ENCODE results near the gene LHX6. TPM values are rescaled to one million over a fixed set of nuclear protein-coding genes. Genes with fewer than 3 reads are reported as not detected.

Gene LHX6
- total and polyA plus RNA-seq, 9 of the 15 experiments (the other 6 are each of a cell fraction or from before 2014, with no cell fraction given): 2.8 to 16.3 (median 7.9) TPM

DNA sequence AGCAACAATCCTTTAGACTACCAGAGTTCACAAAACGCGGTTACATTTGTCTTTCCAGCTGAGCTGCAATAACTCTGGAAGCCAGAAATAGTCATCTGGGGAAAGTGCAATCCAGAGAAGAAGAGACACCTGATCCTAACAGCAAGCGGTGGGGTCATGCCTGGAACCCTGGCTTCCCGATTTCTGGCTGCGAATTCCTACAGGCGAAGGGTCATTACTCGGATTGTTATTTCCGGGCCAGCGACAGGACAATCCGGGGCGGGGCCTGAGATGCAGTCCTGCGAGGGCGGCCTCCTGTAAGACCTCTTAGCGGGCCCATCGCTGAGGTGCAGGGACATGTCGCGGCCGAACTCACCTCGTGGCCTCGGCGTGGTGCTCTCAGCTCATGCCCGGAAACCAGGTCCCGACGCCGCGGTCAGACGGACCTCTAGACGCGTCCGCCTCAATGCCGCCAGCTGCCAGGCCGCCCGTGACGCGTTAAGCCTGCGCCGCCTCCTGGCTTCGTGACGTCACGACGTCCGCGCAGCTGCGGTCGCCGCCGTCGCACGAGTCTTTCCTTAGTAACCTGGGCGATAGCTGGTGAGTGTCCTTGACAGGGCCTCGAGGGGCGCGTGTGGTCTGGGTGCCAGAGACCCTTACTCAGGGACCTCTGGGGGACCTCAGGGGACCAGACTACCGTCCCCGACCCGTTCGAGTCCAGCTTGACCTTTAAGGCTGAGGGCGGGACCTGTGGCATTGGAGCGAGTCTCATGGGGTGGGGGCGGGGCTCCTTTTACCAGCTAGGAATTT, 35.8 kb upstream of the LHX6 start, which contains the start of the genes MRRF and RBM18 (continued):
- TF ChIP-seq, protein P1, sequence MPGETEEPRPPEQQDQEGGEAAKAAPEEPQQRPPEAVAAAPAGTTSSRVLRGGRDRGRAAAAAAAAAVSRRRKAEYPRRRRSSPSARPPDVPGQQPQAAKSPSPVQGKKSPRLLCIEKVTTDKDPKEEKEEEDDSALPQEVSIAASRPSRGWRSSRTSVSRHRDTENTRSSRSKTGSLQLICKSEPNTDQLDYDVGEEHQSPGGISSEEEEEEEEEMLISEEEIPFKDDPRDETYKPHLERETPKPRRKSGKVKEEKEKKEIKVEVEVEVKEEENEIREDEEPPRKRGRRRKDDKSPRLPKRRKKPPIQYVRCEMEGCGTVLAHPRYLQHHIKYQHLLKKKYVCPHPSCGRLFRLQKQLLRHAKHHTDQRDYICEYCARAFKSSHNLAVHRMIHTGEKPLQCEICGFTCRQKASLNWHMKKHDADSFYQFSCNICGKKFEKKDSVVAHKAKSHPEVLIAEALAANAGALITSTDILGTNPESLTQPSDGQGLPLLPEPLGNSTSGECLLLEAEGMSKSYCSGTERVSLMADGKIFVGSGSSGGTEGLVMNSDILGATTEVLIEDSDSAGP (CRISPR knock-in tag; IDR thresholded peaks at IDR 0.05): 0 out of 2 replicates have a peak, but pooled peaks have one; percentile 67
- TF ChIP-seq ESRRA (IDR thresholded peaks at IDR 0.05; ENCODE audit: borderline replicate concordance, low read depth): peak; percentile 96
- no peak for TF ChIP-seq CCAR2 (IDR thresholded peaks at IDR 0.05; ENCODE audit: low read depth, low read length)
- TF ChIP-seq, protein P2, sequence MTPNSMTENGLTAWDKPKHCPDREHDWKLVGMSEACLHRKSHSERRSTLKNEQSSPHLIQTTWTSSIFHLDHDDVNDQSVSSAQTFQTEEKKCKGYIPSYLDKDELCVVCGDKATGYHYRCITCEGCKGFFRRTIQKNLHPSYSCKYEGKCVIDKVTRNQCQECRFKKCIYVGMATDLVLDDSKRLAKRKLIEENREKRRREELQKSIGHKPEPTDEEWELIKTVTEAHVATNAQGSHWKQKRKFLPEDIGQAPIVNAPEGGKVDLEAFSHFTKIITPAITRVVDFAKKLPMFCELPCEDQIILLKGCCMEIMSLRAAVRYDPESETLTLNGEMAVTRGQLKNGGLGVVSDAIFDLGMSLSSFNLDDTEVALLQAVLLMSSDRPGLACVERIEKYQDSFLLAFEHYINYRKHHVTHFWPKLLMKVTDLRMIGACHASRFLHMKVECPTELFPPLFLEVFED (CRISPR knock-in tag; conservative IDR thresholded peaks at IDR 0.05): no peak
- TF ChIP-seq, protein P3, sequence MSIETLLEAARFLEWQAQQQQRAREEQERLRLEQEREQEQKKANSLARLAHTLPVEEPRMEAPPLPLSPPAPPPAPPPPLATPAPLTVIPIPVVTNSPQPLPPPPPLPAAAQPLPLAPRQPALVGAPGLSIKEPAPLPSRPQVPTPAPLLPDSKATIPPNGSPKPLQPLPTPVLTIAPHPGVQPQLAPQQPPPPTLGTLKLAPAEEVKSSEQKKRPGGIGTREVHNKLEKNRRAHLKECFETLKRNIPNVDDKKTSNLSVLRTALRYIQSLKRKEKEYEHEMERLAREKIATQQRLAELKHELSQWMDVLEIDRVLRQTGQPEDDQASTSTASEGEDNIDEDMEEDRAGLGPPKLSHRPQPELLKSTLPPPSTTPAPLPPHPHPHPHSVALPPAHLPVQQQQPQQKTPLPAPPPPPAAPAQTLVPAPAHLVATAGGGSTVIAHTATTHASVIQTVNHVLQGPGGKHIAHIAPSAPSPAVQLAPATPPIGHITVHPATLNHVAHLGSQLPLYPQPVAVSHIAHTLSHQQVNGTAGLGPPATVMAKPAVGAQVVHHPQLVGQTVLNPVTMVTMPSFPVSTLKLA (conservative IDR thresholded peaks at IDR 0.05): peak; percentile 90 to 97
- TF ChIP-seq ARNT (IDR thresholded peaks at IDR 0.05): no peak
- no peak for TF ChIP-seq CBX5 (IDR thresholded peaks at IDR 0.05; ENCODE audit: borderline replicate concordance, low read depth)
- no peak for TF ChIP-seq HDAC3 (IDR thresholded peaks at IDR 0.05; ENCODE audit: borderline replicate concordance, partially characterized antibody)
- TF ChIP-seq ELF2 (CRISPR knock-in tag; IDR thresholded peaks at IDR 0.05): 0 out of 2 replicates have a peak, but pooled peaks have one; percentile 55
- TF ChIP-seq, protein P4, sequence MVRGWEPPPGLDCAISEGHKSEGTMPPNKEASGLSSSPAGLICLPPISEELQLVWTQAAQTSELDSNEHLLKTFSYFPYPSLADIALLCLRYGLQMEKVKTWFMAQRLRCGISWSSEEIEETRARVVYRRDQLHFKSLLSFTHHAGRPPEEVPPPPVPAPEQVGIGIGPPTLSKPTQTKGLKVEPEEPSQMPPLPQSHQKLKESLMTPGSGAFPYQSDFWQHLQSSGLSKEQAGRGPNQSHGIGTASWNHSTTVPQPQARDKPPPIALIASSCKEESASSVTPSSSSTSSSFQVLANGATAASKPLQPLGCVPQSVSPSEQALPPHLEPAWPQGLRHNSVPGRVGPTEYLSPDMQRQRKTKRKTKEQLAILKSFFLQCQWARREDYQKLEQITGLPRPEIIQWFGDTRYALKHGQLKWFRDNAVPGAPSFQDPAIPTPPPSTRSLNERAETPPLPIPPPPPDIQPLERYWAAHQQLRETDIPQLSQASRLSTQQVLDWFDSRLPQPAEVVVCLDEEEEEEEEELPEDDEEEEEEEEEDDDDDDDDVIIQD (CRISPR knock-in tag; IDR thresholded peaks at IDR 0.05): no peak
- peak; percentile 14 for TF ChIP-seq MEIS2 (IDR thresholded peaks at IDR 0.05; ENCODE audit: partially characterized antibody)
- no peak for TF ChIP-seq CEBPB (tag; IDR thresholded peaks at IDR 0.05)
- TF ChIP-seq, protein P5, sequence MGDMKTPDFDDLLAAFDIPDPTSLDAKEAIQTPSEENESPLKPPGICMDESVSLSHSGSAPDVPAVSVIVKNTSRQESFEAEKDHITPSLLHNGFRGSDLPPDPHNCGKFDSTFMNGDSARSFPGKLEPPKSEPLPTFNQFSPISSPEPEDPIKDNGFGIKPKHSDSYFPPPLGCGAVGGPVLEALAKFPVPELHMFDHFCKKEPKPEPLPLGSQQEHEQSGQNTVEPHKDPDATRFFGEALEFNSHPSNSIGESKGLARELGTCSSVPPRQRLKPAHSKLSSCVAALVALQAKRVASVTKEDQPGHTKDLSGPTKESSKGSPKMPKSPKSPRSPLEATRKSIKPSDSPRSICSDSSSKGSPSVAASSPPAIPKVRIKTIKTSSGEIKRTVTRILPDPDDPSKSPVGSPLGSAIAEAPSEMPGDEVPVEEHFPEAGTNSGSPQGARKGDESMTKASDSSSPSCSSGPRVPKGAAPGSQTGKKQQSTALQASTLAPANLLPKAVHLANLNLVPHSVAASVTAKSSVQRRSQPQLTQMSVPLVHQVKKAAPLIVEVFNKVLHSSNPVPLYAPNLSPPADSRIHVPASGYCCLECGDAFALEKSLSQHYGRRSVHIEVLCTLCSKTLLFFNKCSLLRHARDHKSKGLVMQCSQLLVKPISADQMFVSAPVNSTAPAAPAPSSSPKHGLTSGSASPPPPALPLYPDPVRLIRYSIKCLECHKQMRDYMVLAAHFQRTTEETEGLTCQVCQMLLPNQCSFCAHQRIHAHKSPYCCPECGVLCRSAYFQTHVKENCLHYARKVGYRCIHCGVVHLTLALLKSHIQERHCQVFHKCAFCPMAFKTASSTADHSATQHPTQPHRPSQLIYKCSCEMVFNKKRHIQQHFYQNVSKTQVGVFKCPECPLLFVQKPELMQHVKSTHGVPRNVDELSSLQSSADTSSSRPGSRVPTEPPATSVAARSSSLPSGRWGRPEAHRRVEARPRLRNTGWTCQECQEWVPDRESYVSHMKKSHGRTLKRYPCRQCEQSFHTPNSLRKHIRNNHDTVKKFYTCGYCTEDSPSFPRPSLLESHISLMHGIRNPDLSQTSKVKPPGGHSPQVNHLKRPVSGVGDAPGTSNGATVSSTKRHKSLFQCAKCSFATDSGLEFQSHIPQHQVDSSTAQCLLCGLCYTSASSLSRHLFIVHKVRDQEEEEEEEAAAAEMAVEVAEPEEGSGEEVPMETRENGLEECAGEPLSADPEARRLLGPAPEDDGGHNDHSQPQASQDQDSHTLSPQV (IDR thresholded peaks at IDR 0.05): peak; percentile 65; the same call in 1 of the 2 replicates
- no peak for TF ChIP-seq MED1 (CRISPR knock-in tag; IDR thresholded peaks at IDR 0.05; ENCODE audit: borderline replicate concordance)
- TF ChIP-seq CBFA2T3 (IDR thresholded peaks at IDR 0.05): no peak
- TF ChIP-seq TAF7 (tag; IDR thresholded peaks at IDR 0.05): peak; percentile 37

Measured in K562 (cell line).